ENCODE data around the gene ZSCAN26. TPM values are rescaled to one million over a fixed set of nuclear protein-coding genes. Genes with fewer than 3 reads are reported as not detected.

Gene ZSCAN26
- total and polyA plus RNA-seq, 2 of the 8 experiments (the other 6 are each of a cell fraction or from before 2014, with no cell fraction given) = 7.0 to 8.5 TPM

DNA sequence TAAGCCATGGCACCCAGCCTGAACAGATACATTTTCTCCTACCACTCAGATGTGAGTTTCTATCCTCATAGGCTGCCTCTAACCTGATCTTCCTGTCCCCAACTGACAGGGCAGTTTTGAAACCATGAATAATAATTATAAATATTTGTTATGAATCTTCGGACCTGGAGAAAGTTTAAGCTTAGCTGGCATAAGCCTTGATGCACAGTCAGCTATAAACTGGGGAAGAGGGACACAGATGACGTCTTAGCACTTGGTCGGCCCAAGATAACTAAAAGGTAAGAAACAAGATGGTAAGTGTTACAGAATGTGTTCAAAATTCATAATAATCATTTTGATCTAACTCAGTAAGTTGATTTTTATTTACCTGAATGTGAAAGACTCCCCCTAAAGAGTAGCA lies 23.0 kb upstream of the ZSCAN26 start (continued):
- no peak for TF ChIP-seq CHD7 (IDR thresholded peaks at IDR 0.05; ENCODE audit: insufficient replicate concordance, low read length)
- no peak for TF ChIP-seq HDAC2 (IDR thresholded peaks at IDR 0.05; ENCODE audit: borderline replicate concordance in 1 of 2, low read depth in 2 of 2, low read length in 2 of 2)
- no peak for TF ChIP-seq NRF1 (IDR thresholded peaks at IDR 0.05; ENCODE audit: low read depth, low read length)
- no peak for TF ChIP-seq TAF1 (IDR thresholded peaks at IDR 0.05; ENCODE audit: low read depth, low read length)
- TF ChIP-seq MAFK (IDR thresholded peaks at IDR 0.05; ENCODE audit: low read depth, low read length) = no peak
